GM04504 (cell line): ENCODE results near the gene PLEKHA1.
A peak's percentile ranks its signal among the peaks of the same experiment; 100 is the strongest.

Source experiments
- DNase-seq: peaks from one replicate; pipeline ENCODE4 v3.0.0-alpha.2; 2012; ENCODE audit warnings: low read depth

PLEKHA1 gene

GRCh38 chr10:122374237-122374858 is at the start of gene PLEKHA1:
PLEKHA1 (plus strand) TSS chr10:122374708; CDS start chr10:122393201, 18,493 bp downstream.
- peak; percentile 89 for DNase-seq

- DNase-seq: no peak
These were observed 49.3 kb upstream of the PLEKHA1 start for GRCh38 chr10:122325235-122325634.

GRCh38 chr10:122326385-122326784 is 48.1 kb upstream of the PLEKHA1 start:
- DNase-seq: no peak

- no peak for DNase-seq
These were observed 47.7 kb upstream of the PLEKHA1 start for GRCh38 chr10:122326806-122327205.

GRCh38 chr10:122327237-122328206 is 47.0 kb upstream of the PLEKHA1 start:
- DNase-seq: no peak

GRCh38 chr10:122328676-122329075 is 45.8 kb upstream of the PLEKHA1 start:
- DNase-seq: no peak

GRCh38 chr10:122329416-122329815 is 45.1 kb upstream of the PLEKHA1 start:
- DNase-seq: no peak

GRCh38 chr10:122331100-122331499 is 43.4 kb upstream of the PLEKHA1 start:
- no peak for DNase-seq

- no peak for DNase-seq
These were observed 42.7 kb upstream of the PLEKHA1 start for GRCh38 chr10:122331615-122332446.

GRCh38 chr10:122333037-122333436 is 41.5 kb upstream of the PLEKHA1 start:
- no peak for DNase-seq

- DNase-seq: no peak
These were observed 38.2 kb upstream of the PLEKHA1 start for GRCh38 chr10:122336332-122336731.

GRCh38 chr10:122336961-122337360 is 37.5 kb upstream of the PLEKHA1 start:
- no peak for DNase-seq

- DNase-seq: no peak
These were observed 35.7 kb upstream of the PLEKHA1 start for GRCh38 chr10:122338609-122339441.

- DNase-seq: no peak
These were observed 33.2 kb upstream of the PLEKHA1 start for GRCh38 chr10:122341141-122341810.

- peak; percentile 25 for DNase-seq
These were observed 32.0 kb upstream of the PLEKHA1 start for GRCh38 chr10:122342293-122343134.

- DNase-seq: no peak
These were observed 31.2 kb upstream of the PLEKHA1 start for GRCh38 chr10:122343135-122343800.

GRCh38 chr10:122343936-122344335 is 30.6 kb upstream of the PLEKHA1 start:
- DNase-seq: no peak

- no peak for DNase-seq
These were observed 29.7 kb upstream of the PLEKHA1 start for GRCh38 chr10:122344741-122345258.

GRCh38 chr10:122346326-122346950 is 28.1 kb upstream of the PLEKHA1 start:
- DNase-seq: no peak
